ENCODE data around the gene MRPS22.
A peak's percentile ranks its signal among the peaks of the same experiment; 100 is the strongest.
"Not testable (repeated sequence)": the region's sequence is repeated elsewhere in the genome, so short reads cannot be mapped to it uniquely, and the experiment has no call there.

Gene MRPS22

GRCh38 chr3:139319428-139320402 lies 24.1 kb upstream of the MRPS22 start:
- no peak for DNase-seq
- Mint-ChIP-seq H3K27me3 (peaks cover 28 to 31% of the 10 kb centered on the region in 2 donors), H3K4me3 (no peak overlapping the region), H3K27ac (no peak overlapping the region), H3K36me3 (no peaks in the 10 kb centered on the region), H3K9me3 (no peaks in the 10 kb centered on the region), H3K4me1 (no peaks in the 10 kb centered on the region)
- ATAC-seq (replicated peaks): no peak

- DNase-seq (no peak), ATAC-seq (replicated peaks) (no peak)
- no peak overlapping the region for H3K4me3 Mint-ChIP-seq
- no peak overlapping the region for H3K27ac Mint-ChIP-seq
- H3K36me3 Mint-ChIP-seq: no peaks in the 10 kb centered on the region
- H3K27me3 Mint-ChIP-seq: peaks cover 22 to 28% of the 10 kb centered on the region in 2 donors
- H3K9me3 Mint-ChIP-seq: no peaks in the 10 kb centered on the region
- no peaks in the 10 kb centered on the region for H3K4me1 Mint-ChIP-seq
These were observed 23.1 kb upstream of the MRPS22 start for GRCh38 chr3:139320551-139321309.

GRCh38 chr3:139322346-139322745 lies 21.5 kb upstream of the MRPS22 start:
- ATAC-seq (replicated peaks): no peak
- H3K27me3 Mint-ChIP-seq: peaks cover 12 to 27% of the 10 kb centered on the region in 2 donors
- H3K27ac Mint-ChIP-seq: no peak overlapping the region
- DNase-seq: no peak
- H3K9me3 Mint-ChIP-seq: no peaks in the 10 kb centered on the region
- no peaks in the 10 kb centered on the region for H3K36me3 Mint-ChIP-seq
- H3K4me3 Mint-ChIP-seq: no peak overlapping the region
- no peaks in the 10 kb centered on the region for H3K4me1 Mint-ChIP-seq

- H3K4me3 Mint-ChIP-seq: no peak overlapping the region
- no peaks in the 10 kb centered on the region for H3K9me3 Mint-ChIP-seq
- H3K4me1 Mint-ChIP-seq: peaks cover 0 to 2% of the 10 kb centered on the region in 2 donors
- DNase-seq (no peak), ATAC-seq (replicated peaks) (no peak)
- no peaks in the 10 kb centered on the region for H3K36me3 Mint-ChIP-seq
- H3K27me3 Mint-ChIP-seq: peaks cover 12 to 25% of the 10 kb centered on the region in 2 donors
- no peak overlapping the region for H3K27ac Mint-ChIP-seq
These were observed 20.7 kb upstream of the MRPS22 start for GRCh38 chr3:139323146-139323545.

- H3K4me1 Mint-ChIP-seq: peaks cover 5 to 9% of the 10 kb centered on the region in 2 donors
- H3K4me3 Mint-ChIP-seq: no peak overlapping the region
These were observed 19.4 kb upstream of the MRPS22 start for GRCh38 chr3:139324456-139324855.

GRCh38 chr3:139325551-139325950 lies 18.3 kb upstream of the MRPS22 start:
- Mint-ChIP-seq H3K27me3 (peaks cover 14 to 16% of the 10 kb centered on the region in 2 donors), H3K36me3 (no peaks in the 10 kb centered on the region), H3K4me3 (no peak overlapping the region), H3K27ac (no peak overlapping the region), H3K4me1 (peaks cover 11 to 17% of the 10 kb centered on the region in 2 donors), H3K9me3 (no peaks in the 10 kb centered on the region)
- DNase-seq (no peak), ATAC-seq (replicated peaks) (no peak)

More at GRCh38 chr3:139324456-139324855, 19.4 kb upstream of the MRPS22 start:
- ATAC-seq (replicated peaks): no peak
- Mint-ChIP-seq H3K9me3 (no peaks in the 10 kb centered on the region), H3K27me3 (peaks cover 7 to 16% of the 10 kb centered on the region in 2 donors), H3K36me3 (no peaks in the 10 kb centered on the region), H3K27ac (no peak overlapping the region)
- DNase-seq: no peak

- no peak for ATAC-seq (replicated peaks)
These were observed 17.7 kb upstream of the MRPS22 start for GRCh38 chr3:139326131-139326530.

GRCh38 chr3:139326707-139327106 lies 17.1 kb upstream of the MRPS22 start:
- DNase-seq: no peak
- Mint-ChIP-seq H3K36me3 (no peaks in the 10 kb centered on the region), H3K27me3 (peaks cover 18 to 22% of the 10 kb centered on the region in 2 donors), H3K4me1 (peaks cover 11 to 17% of the 10 kb centered on the region in 2 donors), H3K4me3 (no peak overlapping the region), H3K9me3 (no peaks in the 10 kb centered on the region), H3K27ac (no peak overlapping the region)
- no peak for ATAC-seq (replicated peaks)

More at GRCh38 chr3:139326131-139326530, 17.7 kb upstream of the MRPS22 start:
- H3K4me3 Mint-ChIP-seq: no peak overlapping the region
- H3K9me3 Mint-ChIP-seq: no peaks in the 10 kb centered on the region
- H3K27me3 Mint-ChIP-seq: peaks cover 15 to 16% of the 10 kb centered on the region in 2 donors
- H3K36me3 Mint-ChIP-seq: no peaks in the 10 kb centered on the region
- H3K27ac Mint-ChIP-seq: no peak overlapping the region
- no peak for DNase-seq
- H3K4me1 Mint-ChIP-seq: peaks cover 11 to 17% of the 10 kb centered on the region in 2 donors

GRCh38 chr3:139327231-139327630 lies 16.6 kb upstream of the MRPS22 start:
- Mint-ChIP-seq H3K36me3 (no peaks in the 10 kb centered on the region), H3K27ac (no peak overlapping the region), H3K27me3 (peaks cover 24 to 28% of the 10 kb centered on the region in 2 donors), H3K4me1 (peaks cover 11 to 17% of the 10 kb centered on the region in 2 donors), H3K4me3 (no peak overlapping the region), H3K9me3 (no peaks in the 10 kb centered on the region)
- no peak for DNase-seq
- no peak for ATAC-seq (replicated peaks)

- peaks cover 30 to 34% of the 10 kb centered on the region in 2 donors for H3K27me3 Mint-ChIP-seq
- no peaks in the 10 kb centered on the region for H3K9me3 Mint-ChIP-seq
- H3K27ac Mint-ChIP-seq: no peak overlapping the region
- ATAC-seq (replicated peaks): no peak
- peaks cover 11 to 17% of the 10 kb centered on the region in 2 donors for H3K4me1 Mint-ChIP-seq
- H3K4me3 Mint-ChIP-seq: no peak overlapping the region
- H3K36me3 Mint-ChIP-seq: no peaks in the 10 kb centered on the region
- DNase-seq: no peak
These were observed 16.0 kb upstream of the MRPS22 start for GRCh38 chr3:139327861-139328260.

GRCh38 chr3:139328356-139328755 lies 15.5 kb upstream of the MRPS22 start:
- Mint-ChIP-seq H3K27ac (no peak overlapping the region), H3K36me3 (no peaks in the 10 kb centered on the region), H3K27me3 (peaks cover 34 to 39% of the 10 kb centered on the region in 2 donors), H3K9me3 (no peaks in the 10 kb centered on the region), H3K4me1 (peaks cover 11 to 17% of the 10 kb centered on the region in 2 donors), H3K4me3 (no peak overlapping the region)
- DNase-seq (no peak), ATAC-seq (replicated peaks) (no peak)

- ATAC-seq (replicated peaks) (peak; percentile 98 to 99), DNase-seq (peak; percentile 76)
- Mint-ChIP-seq H3K9me3 (no peaks in the 10 kb centered on the region), H3K27me3 (peaks cover 35 to 46% of the 10 kb centered on the region in 2 donors), H3K4me3 (peak overlapping the region; percentile 62 to 70), H3K27ac (no peak overlapping the region), H3K36me3 (no peaks in the 10 kb centered on the region), H3K4me1 (peaks cover 11 to 17% of the 10 kb centered on the region in 2 donors)
These were observed 14.4 kb upstream of the MRPS22 start for GRCh38 chr3:139329364-139329850.

- no peaks in the 10 kb centered on the region for H3K36me3 Mint-ChIP-seq
- DNase-seq: no peak
- peaks cover 39 to 46% of the 10 kb centered on the region in 2 donors for H3K27me3 Mint-ChIP-seq
- no peak overlapping the region for H3K27ac Mint-ChIP-seq
- H3K4me3 Mint-ChIP-seq: no peak overlapping the region
- peaks cover 11 to 17% of the 10 kb centered on the region in 2 donors for H3K4me1 Mint-ChIP-seq
- no peaks in the 10 kb centered on the region for H3K9me3 Mint-ChIP-seq
- no peak for ATAC-seq (replicated peaks)
These were observed 11.7 kb upstream of the MRPS22 start for GRCh38 chr3:139332092-139332491.

- not testable (repeated sequence) for ATAC-seq (replicated peaks); H3K4me3 Mint-ChIP-seq; H3K9me3 Mint-ChIP-seq; H3K27ac Mint-ChIP-seq; H3K36me3 Mint-ChIP-seq; DNase-seq; H3K4me1 Mint-ChIP-seq
- peaks cover 42 to 60% of the 10 kb centered on the region in 2 donors for H3K27me3 Mint-ChIP-seq
These were observed 9.1 kb upstream of the MRPS22 start for GRCh38 chr3:139334675-139335074.
